Prostate gland (tissue), 2 donors: Measurements from ENCODE around the gene SCUBE1.

Source experiments
- POLR2A ChIP-seq: fragments of 450-650 bp; IDR thresholded peaks from one replicate; pipeline ENCODE4 v1.6.1; 2016; ENCODE audit warnings: antibody characterized with exemption, mild to moderate bottlenecking
- POLR2AphosphoS5 ChIP-seq: sonication (generic); formaldehyde crosslinking; IDR thresholded peaks from one replicate; pipeline ENCODE4 v1.6.1; 2017; ENCODE audit warnings: antibody characterized with exemption
- TF ChIP-seq, protein P1 (sequence below), 4 experiments: fragments of 200-600 bp in 2 of 4; fragments of 450-650 bp in 2 of 4; sonication (generic) in 2 of 4; IDR thresholded peaks; 1 replicate in 3 of 4; 2 replicates in 1 of 4; pipeline ENCODE4 v1.5.1; 2016 to 2019; ENCODE audit warnings: antibody characterized with exemption in 4 of 4, mild to moderate bottlenecking in 2 of 4, moderate library complexity in 2 of 4

DNA sequence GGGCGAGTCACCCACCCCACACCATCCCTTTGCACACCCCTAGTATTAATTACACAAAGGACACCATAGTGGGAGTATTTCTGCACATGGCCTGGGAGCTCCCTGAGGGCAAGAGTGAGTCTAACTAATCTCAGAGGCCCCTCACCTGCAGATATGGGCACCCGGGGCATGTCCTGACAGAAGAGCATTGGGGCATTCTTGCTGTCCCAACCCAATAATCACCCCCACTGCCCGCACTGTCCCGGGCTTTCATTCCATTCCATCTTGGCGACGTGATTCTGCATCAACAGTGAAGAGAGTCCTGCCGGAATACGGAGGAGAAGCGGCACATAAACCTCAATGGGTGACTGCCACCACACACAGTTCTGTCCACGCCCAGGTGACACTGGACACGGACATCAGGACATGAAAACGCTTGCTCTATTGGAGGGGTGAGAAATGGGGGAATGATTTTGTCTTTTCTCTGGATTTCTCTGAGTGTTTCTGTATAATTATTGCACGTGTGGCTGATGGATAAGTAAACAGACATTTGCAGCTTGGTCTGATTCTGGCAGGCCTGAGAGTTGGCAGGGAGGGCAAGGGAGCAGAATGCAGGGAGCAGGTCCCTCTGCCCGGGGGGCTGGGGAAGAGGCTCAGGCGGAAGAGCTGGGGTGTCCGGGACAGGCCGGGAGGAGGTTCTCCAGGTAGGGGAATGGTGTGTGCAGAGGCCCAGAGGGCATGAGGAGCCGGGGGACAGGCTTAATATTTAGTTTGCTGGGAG is 38.2 kb downstream of the SCUBE1 start:
- TF ChIP-seq, protein P1, sequence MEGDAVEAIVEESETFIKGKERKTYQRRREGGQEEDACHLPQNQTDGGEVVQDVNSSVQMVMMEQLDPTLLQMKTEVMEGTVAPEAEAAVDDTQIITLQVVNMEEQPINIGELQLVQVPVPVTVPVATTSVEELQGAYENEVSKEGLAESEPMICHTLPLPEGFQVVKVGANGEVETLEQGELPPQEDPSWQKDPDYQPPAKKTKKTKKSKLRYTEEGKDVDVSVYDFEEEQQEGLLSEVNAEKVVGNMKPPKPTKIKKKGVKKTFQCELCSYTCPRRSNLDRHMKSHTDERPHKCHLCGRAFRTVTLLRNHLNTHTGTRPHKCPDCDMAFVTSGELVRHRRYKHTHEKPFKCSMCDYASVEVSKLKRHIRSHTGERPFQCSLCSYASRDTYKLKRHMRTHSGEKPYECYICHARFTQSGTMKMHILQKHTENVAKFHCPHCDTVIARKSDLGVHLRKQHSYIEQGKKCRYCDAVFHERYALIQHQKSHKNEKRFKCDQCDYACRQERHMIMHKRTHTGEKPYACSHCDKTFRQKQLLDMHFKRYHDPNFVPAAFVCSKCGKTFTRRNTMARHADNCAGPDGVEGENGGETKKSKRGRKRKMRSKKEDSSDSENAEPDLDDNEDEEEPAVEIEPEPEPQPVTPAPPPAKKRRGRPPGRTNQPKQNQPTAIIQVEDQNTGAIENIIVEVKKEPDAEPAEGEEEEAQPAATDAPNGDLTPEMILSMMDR (IDR thresholded peaks at IDR 0.05): no peak
- TF ChIP-seq POLR2A (no peak), POLR2AphosphoS5 (no peak)
